Measurements from ENCODE around the gene BAG5. TPM values are rescaled to one million over a fixed set of nuclear protein-coding genes. Genes with fewer than 3 reads are reported as not detected.

BAG5 gene
- total and polyA plus RNA-seq, 2 of the 4 experiments (the other 2 are of a cell fraction), result 6.7 to 22.2 TPM

DNA sequence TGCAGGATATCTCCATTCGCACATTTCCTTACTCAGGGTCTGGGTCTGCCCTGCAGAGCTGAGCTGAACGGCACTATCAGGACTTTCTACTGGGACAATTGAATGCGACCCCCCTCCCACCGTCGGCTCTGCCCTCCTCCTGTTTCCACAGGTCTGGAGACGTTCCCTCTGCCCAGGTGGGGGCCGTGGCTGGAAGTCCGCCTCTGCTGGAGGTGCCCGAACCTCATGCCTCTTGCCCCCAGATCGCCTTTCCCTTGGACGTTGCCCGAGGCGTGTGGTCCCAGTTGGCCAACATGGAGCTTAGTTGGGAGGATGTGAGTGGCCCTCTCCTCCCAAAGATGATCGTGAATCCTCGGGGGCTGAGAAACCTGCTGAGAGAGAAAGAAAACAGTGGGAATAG is 45.4 kb upstream of the BAG5 start:
- no peak overlapping the region for H4K5ac ChIP-seq (ENCODE audit: low read depth, low read length)
- H3K9ac ChIP-seq (ENCODE audit: low read depth, low read length), result no peak overlapping the region
- H3K79me1 ChIP-seq (ENCODE audit: low read depth in 1 of 2, low read length in 2 of 2), result no peaks in the 10 kb centered on the region
- peak overlapping the region; percentile 70 for H2AK9ac ChIP-seq (replicated peaks; ENCODE audit: low read depth, low read length, poor library complexity)
- 0 out of 2 replicates have a peak, but pooled peaks cover 5% of the 10 kb centered on the region for H3K9me1 ChIP-seq (ENCODE audit: insufficient read depth, low read length)
- H3K4me1 ChIP-seq (ENCODE audit: control insufficient read depth, insufficient read depth, low read length), result peaks cover 9% of the 10 kb centered on the region; the same call in 1 of the 2 replicates
- H3K27me3 ChIP-seq (ENCODE audit: control insufficient read depth, insufficient read depth, low read length), result no peaks in the 10 kb centered on the region; the same call in 1 of the 2 replicates
- peaks cover 6% of the 10 kb centered on the region for H3K9me3 ChIP-seq (ENCODE audit: control insufficient read depth, insufficient read depth, low read length)
- no peak overlapping the region for H2BK120ac ChIP-seq (ENCODE audit: low read depth, low read length)
- H2AFZ ChIP-seq (replicated peaks; ENCODE audit: low read length, poor library complexity), result peak overlapping the region; percentile 64
- no peak overlapping the region for H4K8ac ChIP-seq (ENCODE audit: low read depth in 2 of 2, low read length in 2 of 2)
- H3K14ac ChIP-seq (replicated peaks; ENCODE audit: low read depth, low read length), result no peak overlapping the region
- peaks cover 17% of the 10 kb centered on the region for H4K20me1 ChIP-seq (ENCODE audit: insufficient read depth, low read length)
- peak overlapping the region; percentile 50; the same call in 1 of the 2 replicates for H2AK5ac ChIP-seq (ENCODE audit: low read depth, low read length)
- no peak overlapping the region for H3K4me3 ChIP-seq (ENCODE audit: insufficient read depth, low read depth, low read length)
- no peak overlapping the region for H2BK20ac ChIP-seq (ENCODE audit: low read depth, low read length)
- no peak overlapping the region for H3K23ac ChIP-seq (ENCODE audit: low read depth, low read length)
- no peak for ATAC-seq (ENCODE audit: low read depth)
- no peak for DNase-seq
- POLR2A ChIA-PET (ENCODE audit: unreplicated experiment), result no interaction called here
- no peaks in the 10 kb centered on the region for H3K36me3 ChIP-seq (ENCODE audit: control insufficient read depth, insufficient read depth, low read length)
- H3K27ac ChIP-seq (ENCODE audit: insufficient read depth, low read length), result no peak overlapping the region
- 23% methylated on average over 3 of the region's 15 CpGs; no CpG with 5 or more reads in 1 of the 2 experiments for WGBS, 2 experiments (ENCODE audit: extremely low coverage in 2 of 2, insufficient read length in 1 of 2)
- BruUV-seq (replicated peaks), result no TSS peak
- no peak for TF ChIP-seq POLR2A (IDR thresholded peaks at IDR 0.05; ENCODE audit: low read depth, low read length)
- no peak for TF ChIP-seq MAFK (IDR thresholded peaks at IDR 0.05; ENCODE audit: low read depth, low read length)
- no peak for TF ChIP-seq RCOR1 (IDR thresholded peaks at IDR 0.05; ENCODE audit: insufficient replicate concordance, low read length)
- TF ChIP-seq RAD21 (IDR thresholded peaks at IDR 0.05; ENCODE audit: low read length), result no peak
- TF ChIP-seq MAZ (IDR thresholded peaks at IDR 0.05; ENCODE audit: borderline replicate concordance, low read depth, low read length), result no peak
- TF ChIP-seq, protein P1, sequence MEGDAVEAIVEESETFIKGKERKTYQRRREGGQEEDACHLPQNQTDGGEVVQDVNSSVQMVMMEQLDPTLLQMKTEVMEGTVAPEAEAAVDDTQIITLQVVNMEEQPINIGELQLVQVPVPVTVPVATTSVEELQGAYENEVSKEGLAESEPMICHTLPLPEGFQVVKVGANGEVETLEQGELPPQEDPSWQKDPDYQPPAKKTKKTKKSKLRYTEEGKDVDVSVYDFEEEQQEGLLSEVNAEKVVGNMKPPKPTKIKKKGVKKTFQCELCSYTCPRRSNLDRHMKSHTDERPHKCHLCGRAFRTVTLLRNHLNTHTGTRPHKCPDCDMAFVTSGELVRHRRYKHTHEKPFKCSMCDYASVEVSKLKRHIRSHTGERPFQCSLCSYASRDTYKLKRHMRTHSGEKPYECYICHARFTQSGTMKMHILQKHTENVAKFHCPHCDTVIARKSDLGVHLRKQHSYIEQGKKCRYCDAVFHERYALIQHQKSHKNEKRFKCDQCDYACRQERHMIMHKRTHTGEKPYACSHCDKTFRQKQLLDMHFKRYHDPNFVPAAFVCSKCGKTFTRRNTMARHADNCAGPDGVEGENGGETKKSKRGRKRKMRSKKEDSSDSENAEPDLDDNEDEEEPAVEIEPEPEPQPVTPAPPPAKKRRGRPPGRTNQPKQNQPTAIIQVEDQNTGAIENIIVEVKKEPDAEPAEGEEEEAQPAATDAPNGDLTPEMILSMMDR (conservative IDR thresholded peaks at IDR 0.05; ENCODE audit: low read depth, low read length), result no peak
- TF ChIP-seq, protein P2, sequence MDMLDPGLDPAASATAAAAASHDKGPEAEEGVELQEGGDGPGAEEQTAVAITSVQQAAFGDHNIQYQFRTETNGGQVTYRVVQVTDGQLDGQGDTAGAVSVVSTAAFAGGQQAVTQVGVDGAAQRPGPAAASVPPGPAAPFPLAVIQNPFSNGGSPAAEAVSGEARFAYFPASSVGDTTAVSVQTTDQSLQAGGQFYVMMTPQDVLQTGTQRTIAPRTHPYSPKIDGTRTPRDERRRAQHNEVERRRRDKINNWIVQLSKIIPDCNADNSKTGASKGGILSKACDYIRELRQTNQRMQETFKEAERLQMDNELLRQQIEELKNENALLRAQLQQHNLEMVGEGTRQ (IDR thresholded peaks at IDR 0.05; ENCODE audit: low read depth, low read length), result no peak
- no peak for TF ChIP-seq MXI1 (IDR thresholded peaks at IDR 0.05; ENCODE audit: borderline replicate concordance, low read depth, low read length)
- no peak for TF ChIP-seq FOS (IDR thresholded peaks at IDR 0.05; ENCODE audit: low read depth, low read length)
- TF ChIP-seq NFE2L2 (IDR thresholded peaks at IDR 0.05; ENCODE audit: low read depth, low read length), result no peak
- no peak for TF ChIP-seq BHLHE40 (IDR thresholded peaks at IDR 0.05; ENCODE audit: low read depth, low read length)
- TF ChIP-seq, protein P3, sequence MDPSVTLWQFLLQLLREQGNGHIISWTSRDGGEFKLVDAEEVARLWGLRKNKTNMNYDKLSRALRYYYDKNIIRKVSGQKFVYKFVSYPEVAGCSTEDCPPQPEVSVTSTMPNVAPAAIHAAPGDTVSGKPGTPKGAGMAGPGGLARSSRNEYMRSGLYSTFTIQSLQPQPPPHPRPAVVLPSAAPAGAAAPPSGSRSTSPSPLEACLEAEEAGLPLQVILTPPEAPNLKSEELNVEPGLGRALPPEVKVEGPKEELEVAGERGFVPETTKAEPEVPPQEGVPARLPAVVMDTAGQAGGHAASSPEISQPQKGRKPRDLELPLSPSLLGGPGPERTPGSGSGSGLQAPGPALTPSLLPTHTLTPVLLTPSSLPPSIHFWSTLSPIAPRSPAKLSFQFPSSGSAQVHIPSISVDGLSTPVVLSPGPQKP (IDR thresholded peaks at IDR 0.05; ENCODE audit: borderline replicate concordance, low read depth, low read length), result no peak
- dilution Hi-C loops (cut with HindIII; ENCODE audit: low sequenced_read_pairs, unreplicated experiment), result no loop called here
- no peak overlapping the region; the same call in 1 of the 2 replicates for H3K4me2 ChIP-seq (ENCODE audit: low read depth, low read length)
- intact Hi-C loops (cut with micrococcal nuclease), result no loop called here
- H2BK15ac ChIP-seq (ENCODE audit: low read depth, low read length), result no peak overlapping the region
- no peak overlapping the region for H3K18ac ChIP-seq (ENCODE audit: low read depth, low read length)
- H4K91ac ChIP-seq (ENCODE audit: insufficient read depth, low read depth, low read length), result 0 out of 2 replicates have a peak overlapping the region, but pooled peaks have one; percentile 32
- H2BK5ac ChIP-seq (ENCODE audit: low read depth, low read length, poor library complexity, severe bottlenecking), result no peak overlapping the region
- 0 out of 2 replicates have a peak overlapping the region, but pooled peaks have one; percentile 43 for H3K4ac ChIP-seq (ENCODE audit: low read depth, low read length)
- no peak overlapping the region for H3K56ac ChIP-seq (ENCODE audit: extremely low read depth, insufficient read depth, low read length)
- CTCF ChIA-PET, result interaction anchor here (0.5 to 0.6 kb wide), 2 partner anchors 57 kb away, joined by 3 read pairs; no protein-coding TSS in a partner anchor
- in situ Hi-C loops (cut with MboI; ENCODE audit: low sequenced_read_pairs), result no loop called here
